Ishikawa (cell line): Measurements from ENCODE around the gene DCTN5.
A peak's percentile ranks its signal among the peaks of the same experiment; 100 is the strongest.

ENCODE experiments used
- CEBPB ChIP-seq: IDR thresholded peaks from 2 replicates; pipeline ENCODE4 v1.6.1; 2012
- CREB1 ChIP-seq: IDR thresholded peaks from 2 replicates; pipeline ENCODE4 v1.6.1; 2012; ENCODE audit warnings: low read depth
- EGR1 ChIP-seq: IDR thresholded peaks from 2 replicates; pipeline ENCODE4 v1.6.1; 2012
- EP300 ChIP-seq: IDR thresholded peaks from 2 replicates; pipeline ENCODE4 v1.6.1; 2012; ENCODE audit warnings: borderline replicate concordance
- FOXM1 ChIP-seq: IDR thresholded peaks from 2 replicates; pipeline ENCODE4 v1.6.1; 2012; ENCODE audit warnings: low read depth, borderline replicate concordance
- NFIC ChIP-seq: IDR thresholded peaks from 2 replicates; pipeline ENCODE4 v1.6.1; 2012
- RAD21 ChIP-seq: IDR thresholded peaks from 2 replicates; pipeline ENCODE4 v1.6.1; 2012; ENCODE audit warnings: low read depth
- TAF1 ChIP-seq: IDR thresholded peaks from 2 replicates; pipeline ENCODE4 v1.6.1; 2012; ENCODE audit warnings: low read depth, mild to moderate bottlenecking
- TCF12 ChIP-seq: IDR thresholded peaks from 2 replicates; pipeline ENCODE4 v1.6.1; 2012; ENCODE audit warnings: low read depth
- TEAD4 ChIP-seq: IDR thresholded peaks from 2 replicates; pipeline ENCODE4 v1.6.1; 2012
- YY1 ChIP-seq: IDR thresholded peaks from 2 replicates; pipeline ENCODE4 v1.6.1; 2012; ENCODE audit warnings: low read depth
- ZBTB7A ChIP-seq: IDR thresholded peaks from 2 replicates; pipeline ENCODE4 v1.6.1; 2012; ENCODE audit warnings: low read depth
- TF ChIP-seq, protein P1 (sequence below): IDR thresholded peaks from 2 replicates; pipeline ENCODE4 v1.6.1; 2012
- TF ChIP-seq, protein P2 (sequence below): IDR thresholded peaks from 2 replicates; pipeline ENCODE4 v1.6.1; 2012
- TF ChIP-seq, protein P3 (sequence below): IDR thresholded peaks from 2 replicates; pipeline ENCODE4 v1.6.1; 2012; ENCODE audit warnings: low read depth, mild to moderate bottlenecking

Gene DCTN5

DNA sequence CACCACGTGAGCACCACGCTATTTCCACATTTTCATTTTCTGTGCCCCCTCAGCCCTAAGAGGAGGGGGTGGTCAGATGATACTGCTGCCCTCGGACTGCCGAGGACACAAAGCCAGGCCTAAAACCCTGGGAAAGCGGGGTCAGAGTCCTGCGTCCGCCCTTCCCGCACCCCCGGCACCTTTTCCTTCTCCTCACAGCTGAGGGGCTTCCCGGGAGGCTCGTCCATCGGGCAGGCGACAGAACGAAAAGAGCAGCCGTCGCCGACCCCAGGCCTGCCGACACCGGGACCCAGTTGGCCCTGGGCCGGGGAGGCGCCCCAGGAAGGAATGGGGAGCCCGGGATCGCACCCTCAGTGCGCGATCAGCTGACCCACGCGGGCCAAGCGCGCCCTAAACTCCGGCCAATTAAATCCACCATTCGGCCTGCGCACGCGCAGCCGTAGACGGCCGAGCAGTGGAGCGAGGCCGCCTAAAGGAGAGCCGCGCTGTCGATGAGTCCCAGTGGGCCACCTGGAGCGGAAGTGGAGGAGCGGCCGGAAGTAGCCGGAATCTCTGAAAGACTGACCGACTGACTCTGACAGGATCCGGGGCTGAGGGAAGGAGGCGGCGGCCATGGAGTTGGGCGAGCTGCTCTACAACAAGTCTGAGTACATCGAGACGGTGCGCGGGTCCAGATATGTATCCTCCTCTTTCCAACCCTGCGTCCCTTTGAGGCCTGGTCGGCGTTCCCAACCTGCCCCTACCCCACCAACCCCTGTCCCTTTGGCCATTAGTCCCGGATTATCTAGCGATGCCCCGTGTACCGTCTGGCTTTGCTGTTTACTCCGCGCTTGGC lies at the start of gene DCTN5, which contains the start of gene PALB2:
TSS of gene DCTN5 (plus strand) at position 536 of the 835 bp plus-strand sequence. CDS start at position 613, 77 bp downstream.
TSS of gene PALB2 (minus strand) at position 380 of the 835 bp plus-strand sequence. CDS start at position 227, 153 bp downstream.
- TF ChIP-seq RAD21 (no peak), EP300 (no peak; the same call in 1 of the 2 replicates), FOXM1 (peak; percentile 55; the same call in 1 of the 2 replicates), EGR1 (no peak), CEBPB (no peak), TAF1 (peak; percentile 69), TCF12 (peak; percentile 62), YY1 (peak; percentile 79), NFIC (peak; percentile 19; the same call in 1 of the 2 replicates), TEAD4 (no peak), CREB1 (peak; percentile 36; the same call in 1 of the 2 replicates), ZBTB7A (no peak)
- TF ChIP-seq, protein P1, sequence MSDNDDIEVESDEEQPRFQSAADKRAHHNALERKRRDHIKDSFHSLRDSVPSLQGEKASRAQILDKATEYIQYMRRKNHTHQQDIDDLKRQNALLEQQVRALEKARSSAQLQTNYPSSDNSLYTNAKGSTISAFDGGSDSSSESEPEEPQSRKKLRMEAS = peak; percentile 87
- TF ChIP-seq, protein P2, sequence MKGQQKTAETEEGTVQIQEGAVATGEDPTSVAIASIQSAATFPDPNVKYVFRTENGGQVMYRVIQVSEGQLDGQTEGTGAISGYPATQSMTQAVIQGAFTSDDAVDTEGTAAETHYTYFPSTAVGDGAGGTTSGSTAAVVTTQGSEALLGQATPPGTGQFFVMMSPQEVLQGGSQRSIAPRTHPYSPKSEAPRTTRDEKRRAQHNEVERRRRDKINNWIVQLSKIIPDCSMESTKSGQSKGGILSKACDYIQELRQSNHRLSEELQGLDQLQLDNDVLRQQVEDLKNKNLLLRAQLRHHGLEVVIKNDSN = peak; percentile 96
- TF ChIP-seq, protein P3, sequence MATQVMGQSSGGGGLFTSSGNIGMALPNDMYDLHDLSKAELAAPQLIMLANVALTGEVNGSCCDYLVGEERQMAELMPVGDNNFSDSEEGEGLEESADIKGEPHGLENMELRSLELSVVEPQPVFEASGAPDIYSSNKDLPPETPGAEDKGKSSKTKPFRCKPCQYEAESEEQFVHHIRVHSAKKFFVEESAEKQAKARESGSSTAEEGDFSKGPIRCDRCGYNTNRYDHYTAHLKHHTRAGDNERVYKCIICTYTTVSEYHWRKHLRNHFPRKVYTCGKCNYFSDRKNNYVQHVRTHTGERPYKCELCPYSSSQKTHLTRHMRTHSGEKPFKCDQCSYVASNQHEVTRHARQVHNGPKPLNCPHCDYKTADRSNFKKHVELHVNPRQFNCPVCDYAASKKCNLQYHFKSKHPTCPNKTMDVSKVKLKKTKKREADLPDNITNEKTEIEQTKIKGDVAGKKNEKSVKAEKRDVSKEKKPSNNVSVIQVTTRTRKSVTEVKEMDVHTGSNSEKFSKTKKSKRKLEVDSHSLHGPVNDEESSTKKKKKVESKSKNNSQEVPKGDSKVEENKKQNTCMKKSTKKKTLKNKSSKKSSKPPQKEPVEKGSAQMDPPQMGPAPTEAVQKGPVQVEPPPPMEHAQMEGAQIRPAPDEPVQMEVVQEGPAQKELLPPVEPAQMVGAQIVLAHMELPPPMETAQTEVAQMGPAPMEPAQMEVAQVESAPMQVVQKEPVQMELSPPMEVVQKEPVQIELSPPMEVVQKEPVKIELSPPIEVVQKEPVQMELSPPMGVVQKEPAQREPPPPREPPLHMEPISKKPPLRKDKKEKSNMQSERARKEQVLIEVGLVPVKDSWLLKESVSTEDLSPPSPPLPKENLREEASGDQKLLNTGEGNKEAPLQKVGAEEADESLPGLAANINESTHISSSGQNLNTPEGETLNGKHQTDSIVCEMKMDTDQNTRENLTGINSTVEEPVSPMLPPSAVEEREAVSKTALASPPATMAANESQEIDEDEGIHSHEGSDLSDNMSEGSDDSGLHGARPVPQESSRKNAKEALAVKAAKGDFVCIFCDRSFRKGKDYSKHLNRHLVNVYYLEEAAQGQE = no peak

DNA sequence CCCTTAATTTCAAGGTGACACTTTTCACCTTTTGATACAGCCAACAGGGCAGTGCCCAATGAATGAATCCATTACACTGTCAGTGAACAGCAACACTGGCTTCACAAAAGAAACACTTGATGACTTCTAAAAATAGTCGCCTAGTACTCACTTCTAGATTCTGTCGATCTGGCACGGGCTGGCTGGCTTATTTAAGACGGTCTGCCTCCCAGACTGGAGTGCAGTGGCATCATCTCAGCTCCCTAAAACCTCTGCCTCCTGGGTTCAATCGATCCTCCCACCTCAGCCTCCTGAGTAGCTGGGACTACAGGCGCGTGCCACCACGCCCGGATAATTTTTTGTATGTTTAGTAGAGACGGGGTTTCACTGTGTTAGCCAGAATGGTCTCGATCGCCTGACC lies 47.1 kb upstream of the DCTN5 start:
- TF ChIP-seq TCF12 = no peak

DNA sequence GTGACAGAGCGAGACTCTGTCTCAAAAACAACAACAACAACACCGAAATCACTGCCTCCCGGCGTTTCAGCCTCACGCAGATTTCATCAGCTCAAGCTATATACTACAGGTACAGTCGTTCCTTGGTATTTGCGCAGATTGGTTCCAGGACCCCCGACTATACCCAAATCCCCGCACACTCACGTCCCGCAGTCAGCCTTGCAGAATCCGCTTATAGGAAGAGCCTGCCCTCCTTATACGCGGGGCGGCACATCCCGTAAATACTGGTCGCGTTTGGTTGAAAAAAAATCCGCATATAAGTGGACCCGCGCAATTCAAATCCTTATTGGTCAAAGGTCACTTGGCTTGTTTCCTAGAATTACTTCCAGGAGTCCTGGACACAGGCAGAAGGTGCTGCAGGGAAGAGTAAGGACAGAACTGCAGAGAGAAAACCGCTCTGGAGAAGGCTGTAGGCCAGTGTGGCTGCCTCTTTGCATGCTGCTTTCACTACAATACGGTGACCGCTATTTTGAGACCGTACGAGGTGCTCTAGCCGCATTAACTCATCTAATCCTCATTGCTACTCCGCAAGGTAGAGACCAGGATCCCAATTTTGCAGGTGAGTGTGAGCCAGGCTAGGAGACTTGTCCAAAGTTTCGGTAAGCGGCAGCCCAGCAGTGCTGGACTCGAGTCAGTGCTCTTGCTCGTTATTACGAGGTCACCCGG lies 45.9 kb upstream of the DCTN5 start:
- TF ChIP-seq NFIC (no peak), YY1 (no peak), TAF1 (no peak), TEAD4 (no peak), EGR1 (no peak)
- TF ChIP-seq, protein P2 = no peak

DNA sequence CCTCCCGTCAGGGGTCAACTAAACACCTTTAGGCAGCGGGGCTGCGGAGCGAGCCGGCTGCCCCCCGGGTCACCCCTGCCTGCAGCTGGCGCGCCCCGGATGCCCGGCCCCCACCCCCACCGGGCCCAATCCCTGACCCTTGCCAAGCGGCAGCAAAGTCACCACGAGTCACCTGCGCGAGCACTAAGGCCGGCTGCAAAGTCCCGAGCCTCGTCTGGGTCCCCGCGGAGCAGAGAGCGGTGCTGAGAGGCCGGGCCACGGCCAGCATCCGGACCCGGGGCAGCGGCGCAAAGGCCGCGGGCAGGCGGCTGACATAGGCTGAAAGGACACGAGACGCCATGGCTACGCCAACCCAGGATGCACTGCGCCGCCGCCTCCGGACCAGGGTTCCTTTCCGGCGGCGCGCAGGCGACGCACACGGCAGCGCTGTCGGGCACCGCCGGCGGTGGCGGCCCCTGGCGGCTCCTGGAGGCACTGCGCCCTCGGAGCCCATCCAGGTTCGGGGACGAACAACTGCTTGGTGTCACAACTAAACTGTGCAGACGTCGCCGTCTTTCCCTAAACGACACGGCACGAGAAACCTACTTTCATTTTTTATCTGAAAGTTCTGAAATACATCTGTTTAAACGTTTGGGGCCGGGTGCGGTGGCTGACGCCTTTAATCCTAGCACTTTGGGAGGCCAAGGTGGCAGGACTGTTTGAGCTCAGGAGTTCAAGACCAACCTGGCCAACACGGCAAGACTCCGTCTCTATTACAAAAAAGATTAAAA lies 45.1 kb upstream of the DCTN5 start, which contains the start of gene NDUFAB1:
TSS of gene NDUFAB1 (minus strand) at position 366 of the 770 bp plus-strand sequence. CDS start at position 340, 26 bp downstream.
- TF ChIP-seq, protein P1 = peak; percentile 79
- TF ChIP-seq, protein P3 = no peak
- TF ChIP-seq CREB1 (no peak), EP300 (peak; percentile 53; the same call in 1 of the 2 replicates), YY1 (peak; percentile 94), ZBTB7A (no peak), RAD21 (peak; percentile 18; the same call in 1 of the 2 replicates), EGR1 (peak; percentile 77), TEAD4 (no peak), NFIC (no peak), CEBPB (no peak), TCF12 (peak; percentile 57), TAF1 (peak; percentile 86), FOXM1 (no peak)
- TF ChIP-seq, protein P2 = peak; percentile 27; the same call in 1 of the 2 replicates
